Kidney tubule cell (primary cell): ENCODE data around the gene MINDY4.
A peak's percentile ranks its signal among the peaks of the same experiment; 100 is the strongest.

Experiments
- DNase-seq: peaks from one replicate; pipeline ENCODE4 v3.0.0-alpha.2; 2018; ENCODE audit warnings: low spot score

MINDY4 gene

DNA sequence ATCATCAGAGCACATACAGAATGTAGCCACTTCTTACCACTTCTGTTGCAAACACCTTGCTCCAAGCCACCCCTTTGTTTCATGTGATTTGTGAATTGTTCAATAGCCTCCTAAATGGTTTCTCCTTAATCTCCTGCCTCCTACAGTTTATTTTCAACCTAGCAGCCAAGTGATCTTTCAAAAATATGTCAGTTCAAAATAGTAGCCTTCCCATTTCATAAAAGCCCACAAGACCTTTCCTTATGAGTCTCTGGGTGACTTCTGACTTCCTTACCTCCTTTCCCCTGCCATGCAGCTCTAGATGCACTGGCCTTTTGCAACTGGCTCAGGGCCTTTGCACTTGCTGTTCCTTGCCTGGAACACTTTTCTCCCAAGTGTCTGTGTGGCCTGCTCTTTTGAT is 4.8 kb downstream of the MINDY4 start:
- no peak for DNase-seq

- no peak for DNase-seq
These were observed 5.8 kb downstream of the MINDY4 start for GRCh38 chr7:30776971-30777370.

DNA sequence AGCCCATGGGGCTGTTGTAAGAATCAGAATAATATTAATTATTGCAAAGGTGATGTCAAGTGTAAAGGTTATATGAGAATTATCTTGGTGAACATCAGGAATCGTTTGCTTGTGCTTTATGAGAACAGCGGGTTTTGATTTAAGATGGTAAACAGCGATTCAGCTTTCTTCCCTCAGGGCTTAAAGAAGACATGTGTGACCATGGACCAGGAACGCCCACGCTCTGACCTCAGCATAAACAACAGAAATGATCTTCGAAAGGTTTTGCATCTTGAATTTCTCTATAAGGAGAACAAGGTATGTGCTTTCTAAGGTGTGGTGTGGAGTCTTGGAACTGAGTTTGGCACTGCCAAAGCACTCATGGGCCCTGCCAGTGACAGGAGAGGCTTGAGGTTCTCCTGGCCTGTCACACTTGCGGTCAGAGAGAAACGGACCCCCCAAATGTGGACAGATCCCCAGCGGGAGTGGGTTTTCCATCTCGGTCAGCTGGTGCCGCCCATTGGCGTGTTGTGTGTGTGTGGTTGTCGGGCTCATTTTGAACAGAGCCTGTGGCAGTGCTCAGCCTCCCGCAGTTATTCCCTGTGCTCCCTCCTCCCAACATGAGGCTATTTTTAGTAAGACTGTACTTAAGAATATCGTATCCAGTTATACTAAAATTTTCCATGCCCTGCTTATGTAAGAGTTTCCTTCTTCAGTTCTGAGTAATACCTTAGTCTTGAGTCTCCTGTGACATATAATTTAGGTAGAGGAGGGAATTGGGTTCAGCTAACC is 7.2 kb downstream of the MINDY4 start:
- DNase-seq, result no peak

GRCh38 chr7:30779574-30779973 is 8.4 kb downstream of the MINDY4 start:
- DNase-seq, result no peak

DNA sequence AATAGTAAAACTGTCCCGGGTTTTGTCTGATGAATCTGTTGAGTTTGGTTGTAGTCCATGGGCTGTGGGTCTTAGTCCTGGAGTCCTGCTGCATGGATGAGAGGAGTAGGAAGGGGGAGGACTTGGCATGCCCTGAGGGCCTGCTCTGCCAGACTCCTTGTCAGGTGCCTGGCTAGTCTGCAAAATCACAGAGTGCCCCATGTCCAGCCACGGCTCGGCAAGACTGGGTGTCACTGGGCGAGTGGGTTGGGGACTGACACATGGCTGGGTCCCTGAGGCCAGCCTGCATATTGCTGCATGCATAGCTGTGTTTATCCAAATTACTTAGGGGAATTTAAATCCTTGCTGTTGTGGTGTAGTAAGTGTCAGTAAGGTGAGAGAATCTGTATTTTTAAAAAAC is 9.7 kb downstream of the MINDY4 start:
- no peak for DNase-seq

DNA sequence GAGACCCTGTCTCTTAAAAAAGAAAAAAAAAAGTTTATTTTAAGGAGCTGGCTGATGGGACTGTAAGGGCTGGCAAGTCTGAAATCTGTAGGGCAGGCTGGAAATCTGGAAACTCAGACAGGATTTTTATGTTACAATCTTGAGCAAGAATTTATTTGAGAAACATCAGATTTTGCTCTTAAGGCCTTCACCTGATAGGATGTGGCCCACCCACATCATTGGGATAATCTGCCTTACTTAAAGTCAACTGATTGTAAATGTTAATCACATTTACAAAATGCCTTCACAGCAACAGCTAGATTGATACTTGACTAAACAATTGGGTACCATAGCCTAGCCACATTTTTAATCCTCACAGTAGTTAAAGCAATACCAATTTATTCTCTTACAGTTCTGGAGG is 11.5 kb downstream of the MINDY4 start:
- no peak for DNase-seq

GRCh38 chr7:30785786-30786185 is 14.6 kb downstream of the MINDY4 start:
- DNase-seq, result no peak

GRCh38 chr7:30787486-30787885 is 16.3 kb downstream of the MINDY4 start:
- no peak for DNase-seq

- DNase-seq, result peak; percentile 66
These were observed 17.6 kb downstream of the MINDY4 start for GRCh38 chr7:30788640-30789333.

- DNase-seq, result peak; percentile 85
These were observed 18.1 kb downstream of the MINDY4 start for GRCh38 chr7:30789334-30789711.

DNA sequence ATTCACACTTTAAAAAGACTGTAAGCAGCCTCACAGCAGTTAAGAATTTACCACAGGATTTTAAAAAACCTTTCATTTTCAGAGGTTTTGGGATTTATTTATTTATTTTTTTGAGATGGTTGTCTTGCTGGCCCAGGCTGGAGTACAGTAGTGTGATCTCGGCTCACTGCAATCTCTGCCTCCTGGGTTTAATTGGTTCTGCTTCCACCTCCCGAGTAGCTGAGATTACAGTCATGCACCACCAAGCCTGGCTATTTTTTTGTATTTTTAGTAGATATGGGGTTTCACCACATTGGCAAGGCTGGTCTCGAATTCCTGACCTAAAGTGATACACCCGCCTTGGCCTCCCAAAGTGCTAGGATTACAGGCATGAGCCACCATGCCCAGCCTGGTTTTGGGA is 19.1 kb downstream of the MINDY4 start:
- peak; percentile 33 for DNase-seq

DNA sequence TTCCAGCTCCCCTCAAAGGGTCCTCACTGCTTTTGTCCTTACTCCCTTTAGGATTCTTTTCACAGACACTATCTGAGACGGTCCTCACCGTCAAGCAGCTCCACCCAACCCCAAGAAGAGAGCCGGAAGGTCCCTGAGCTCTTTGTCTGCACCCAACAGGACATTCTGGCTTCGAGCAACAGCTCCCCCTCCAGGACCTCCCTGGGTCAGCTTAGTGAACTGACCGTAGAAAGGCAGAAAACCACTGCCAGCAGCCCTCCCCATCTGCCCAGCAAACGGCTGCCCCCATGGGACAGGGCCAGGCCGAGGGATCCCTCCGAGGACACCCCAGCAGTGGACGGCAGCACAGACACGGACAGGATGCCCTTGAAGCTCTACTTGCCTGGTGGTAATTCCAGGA is 19.9 kb downstream of the MINDY4 start:
- DNase-seq, result no peak

DNA sequence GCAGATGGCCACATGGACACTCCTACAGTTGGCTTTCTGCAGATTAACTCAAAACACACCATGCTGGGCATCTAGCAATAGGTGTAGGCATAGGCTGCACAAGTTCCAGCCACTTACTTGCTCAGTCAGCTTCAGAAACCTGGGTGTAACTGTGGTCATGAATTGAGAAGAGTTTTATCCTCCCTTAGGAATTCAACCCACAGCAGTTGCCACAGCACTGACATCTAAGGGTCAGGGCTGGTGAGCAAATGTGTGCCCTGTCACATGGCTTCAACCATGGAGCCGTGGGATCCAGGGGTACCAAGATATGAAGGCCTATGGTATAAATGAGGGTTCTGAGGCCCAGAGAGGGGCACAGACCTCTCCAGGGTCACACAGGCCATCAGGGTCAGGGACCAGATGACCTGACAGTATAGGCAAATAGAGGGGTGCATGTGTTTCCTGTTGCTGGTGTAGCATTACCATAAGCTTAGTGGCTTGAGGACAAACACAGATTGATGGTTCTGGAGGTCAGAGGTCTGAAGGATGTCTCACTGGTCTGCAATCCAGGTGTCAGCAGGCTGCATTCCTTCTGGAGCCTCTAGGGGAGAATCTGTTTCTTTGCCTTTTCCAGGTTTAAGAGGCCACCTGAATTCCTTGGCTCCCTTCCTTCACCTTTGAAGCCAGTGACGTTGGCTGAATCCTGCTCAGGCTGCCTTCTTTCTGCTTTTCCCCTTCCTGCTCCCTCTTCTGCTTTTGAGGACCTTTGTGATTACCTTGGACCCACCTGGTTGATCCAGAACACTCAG is 24.1 kb downstream of the MINDY4 start:
- peak; percentile 89 for DNase-seq

DNA sequence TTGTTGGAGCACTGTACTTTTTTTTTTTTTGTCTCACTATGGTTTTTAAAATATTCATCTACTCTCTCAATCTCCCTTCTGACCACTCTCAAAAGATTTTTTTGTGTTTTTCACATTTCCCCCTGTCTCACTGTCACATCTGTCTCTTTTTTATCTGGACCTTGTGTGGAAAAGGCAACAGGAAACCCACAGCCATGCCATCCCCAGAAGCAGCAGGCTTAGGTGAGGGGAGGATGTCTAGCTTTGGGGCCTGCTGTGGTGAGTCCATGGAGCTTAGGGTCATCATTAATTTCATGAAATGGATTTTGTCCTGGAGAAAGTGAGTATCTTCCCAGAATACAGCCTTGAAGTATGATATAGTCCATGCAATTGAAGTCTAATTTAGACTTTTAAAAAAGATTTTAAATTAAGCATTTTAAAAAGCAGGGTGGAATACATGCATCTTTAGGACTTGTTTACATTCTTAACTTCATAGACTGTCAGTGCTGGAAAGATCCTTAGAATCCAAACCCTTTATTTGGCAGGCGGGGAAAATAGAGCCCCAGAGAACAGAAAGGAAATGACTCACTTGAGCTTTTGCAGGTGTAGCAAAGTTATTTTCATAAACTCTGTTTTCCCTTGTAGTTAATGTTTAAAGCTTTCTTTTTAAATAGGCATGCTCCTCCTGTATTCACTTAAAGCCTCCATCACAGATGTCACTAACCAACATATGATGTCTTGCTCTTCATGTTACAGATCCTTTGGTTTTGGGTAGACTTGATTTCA is 25.1 kb downstream of the MINDY4 start:
- DNase-seq, result peak; percentile 75

- DNase-seq, result peak; percentile 9
These were observed 26.2 kb downstream of the MINDY4 start for GRCh38 chr7:30797176-30798040.

DNA sequence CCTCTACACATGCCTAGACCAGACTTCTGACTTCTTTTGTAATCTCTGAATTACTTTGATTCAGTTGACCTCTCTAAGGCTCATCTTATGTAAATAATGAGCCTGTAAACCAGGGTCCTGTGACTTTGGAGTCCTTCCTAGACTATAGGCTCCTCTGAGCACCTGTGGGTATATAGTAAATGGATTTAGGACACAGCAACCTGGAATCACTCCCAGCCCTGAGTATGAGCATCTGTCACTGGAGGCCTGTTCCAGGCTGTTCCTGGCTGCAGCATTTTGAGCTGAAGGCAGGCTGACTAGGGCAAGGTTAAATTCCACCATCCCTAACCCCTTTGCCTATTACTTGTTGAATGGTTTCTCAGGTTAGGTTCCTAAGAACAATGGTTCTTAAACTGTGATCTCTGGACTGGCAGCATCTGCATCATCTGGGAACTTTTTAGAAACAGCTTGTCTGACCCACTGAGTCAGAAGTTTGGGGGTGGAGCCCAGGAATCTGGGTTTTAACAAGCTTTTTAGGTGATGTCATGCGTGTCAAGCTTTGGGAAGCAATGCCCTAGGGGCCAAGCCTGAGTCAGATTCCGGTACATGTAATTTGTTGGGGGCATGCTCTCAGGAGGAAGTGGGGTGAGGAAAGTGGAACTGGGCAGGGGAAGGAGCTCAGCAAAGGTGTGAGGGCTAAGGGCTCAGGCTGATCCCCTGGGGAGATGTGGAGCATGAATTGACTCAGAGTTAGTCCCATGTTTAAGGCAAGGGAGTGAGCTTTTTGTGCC is 28.2 kb downstream of the MINDY4 start:
- peak; percentile 95 for DNase-seq

DNA sequence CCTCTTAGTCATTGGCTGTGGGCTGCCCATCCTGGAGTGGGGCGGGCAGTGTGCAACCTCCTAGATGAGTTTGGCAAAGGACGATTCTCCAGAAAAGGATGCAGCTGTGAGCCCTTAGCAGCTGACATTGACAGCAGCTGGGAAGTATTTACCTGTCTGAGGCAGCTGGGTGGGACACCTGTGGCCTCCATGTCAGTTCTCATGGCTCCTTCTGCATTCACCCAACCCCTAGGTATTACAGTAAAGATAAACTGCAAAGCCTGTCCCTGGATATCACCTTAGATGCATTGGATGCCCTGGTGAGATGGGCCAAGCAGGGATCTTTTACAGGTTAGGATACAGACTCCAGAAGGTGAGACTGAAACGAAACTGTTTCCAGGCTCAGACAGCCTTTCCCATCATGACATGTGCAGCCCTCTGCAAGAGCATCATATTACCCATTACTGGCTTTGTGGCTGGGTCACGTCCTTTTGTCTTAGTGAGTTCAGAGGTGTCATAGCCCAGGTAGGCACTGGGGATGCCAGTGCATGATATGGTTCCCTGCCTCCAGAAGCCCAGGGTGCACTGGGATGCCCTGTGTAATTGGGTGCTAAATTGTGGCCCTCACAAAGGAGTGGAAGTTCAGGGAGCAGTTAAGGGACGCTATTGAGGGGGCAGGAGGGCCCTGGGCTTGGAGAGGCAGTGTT is 28.9 kb downstream of the MINDY4 start:
- DNase-seq, result peak; percentile 11

DNA sequence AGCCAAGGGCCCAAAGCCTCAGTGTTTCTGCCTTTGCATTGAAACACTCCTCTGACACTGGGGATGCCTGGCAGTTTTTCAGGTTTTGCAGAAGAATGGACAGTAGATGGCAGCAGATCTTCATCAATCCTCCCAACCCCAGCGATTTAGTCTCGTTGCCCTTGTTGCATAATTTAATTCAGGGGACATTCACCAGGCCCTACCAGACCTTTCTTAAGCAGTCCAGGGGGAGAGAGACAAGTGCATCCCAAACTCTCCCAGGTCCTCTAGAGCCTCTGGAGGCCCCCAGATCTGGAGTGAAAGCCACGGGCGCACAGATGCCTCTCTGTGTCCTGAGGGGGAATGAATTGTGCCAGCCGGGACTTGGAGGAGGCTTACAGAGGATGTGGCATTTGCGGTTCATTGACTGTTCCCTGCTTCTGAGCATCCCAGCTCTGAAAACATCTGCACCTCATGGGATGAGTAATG is 29.6 kb downstream of the MINDY4 start:
- peak; percentile 74 for DNase-seq

GRCh38 chr7:30802812-30803211 is 31.6 kb downstream of the MINDY4 start:
- DNase-seq, result no peak
